Lower leg skin (tissue), 4 donors: ENCODE measurements around the gene BPHL. TPM values are rescaled to one million over a fixed set of nuclear protein-coding genes. Genes with fewer than 3 reads are reported as not detected.

Source experiments
- DNase-seq, 2 donors: peaks; one replicate each; pipeline ENCODE4 v3.0.0-alpha.2; 2019; ENCODE audit warnings: low spot score in 2 of 2
- H3K4me3 ChIP-seq: fragments of 200-600 bp; sonication (generic); 2 replicates; pipeline ENCODE4 v1.5.1; 2017; ENCODE audit warnings: mild to moderate bottlenecking, low read depth; ENCODE audit not compliant: poor library complexity, severe bottlenecking
- CTCF ChIP-seq, 3 donors: fragments of 450-650 bp; IDR thresholded peaks; one replicate each; pipeline ENCODE4 v1.5.1; 2016; ENCODE audit warnings: antibody characterized with exemption in 3 of 3, mild to moderate bottlenecking in 3 of 3, moderate library complexity in 2 of 3
- POLR2A ChIP-seq, 2 donors: fragments of 450-650 bp; IDR thresholded peaks; one replicate each; pipeline ENCODE4 v1.6.1; 2016 to 2017; ENCODE audit warnings: antibody characterized with exemption in 2 of 2, mild to moderate bottlenecking in 1 of 2, moderate library complexity in 1 of 2
- WGBS, 2 donors: methylation state at CpG; one replicate each; pipeline ENCODE4 v1.1.5; 2018; 5-methylcytosine and 5-hydroxymethylcytosine counted together
- intact Hi-C: fragments of 100-400 bp; cut with DNase I; formaldehyde crosslinking; loops from one replicate; pipeline ENCODE4 v1.15.0; 2023; ENCODE audit warnings: low total_unique reads
- total RNA-seq, 4 donors: library from RNA; depleted of rRNA; stranded (reverse); fragments of >200 nt; gene quantifications; one replicate each; pipeline ENCODE4 v1.1.0, GENCODE V29; 2016

The BPHL gene
- total RNA-seq, 4 donors from 2014 or later, result 14.9 to 30.4 (median 23.3) TPM

- intact Hi-C loops, result no loop called here
- TF ChIP-seq CTCF (IDR thresholded peaks at IDR 0.05) (no peak), POLR2A (IDR thresholded peaks at IDR 0.05) (no peak)
- H3K4me3 ChIP-seq, result no peak overlapping the region
- no peak for DNase-seq
Measured at GRCh38 chr6:3200682-3201081, 82.2 kb downstream of the BPHL start.

- TF ChIP-seq CTCF (IDR thresholded peaks at IDR 0.05), result no peak
- no peak for TF ChIP-seq POLR2A (IDR thresholded peaks at IDR 0.05)
- no peak overlapping the region for H3K4me3 ChIP-seq
- intact Hi-C loops, result no loop called here
- DNase-seq, result no peak
- WGBS, 2 donors, result 79 to 80% methylated on average over 2 of the region's 2 CpGs
Measured at GRCh38 chr6:3201388-3201787, 82.9 kb downstream of the BPHL start.

Other genes starting within 250 kb of the BPHL start
- 1 to 10 TPM in 2 of 4 donors, under 1 TPM in 2; 0.42 to 3.9 (median 1.5) TPM for gene SERPINB9, start 215.4 kb upstream of the BPHL start, total RNA-seq
- 10 to 100 TPM; 21.2 to 37.0 (median 35.6) TPM for gene SERPINB6, start 147.1 kb upstream of the BPHL start, total RNA-seq
- 10 to 100 TPM; 24.4 to 40.5 (median 36.7) TPM for gene NQO2, start 118.8 kb upstream of the BPHL start, total RNA-seq
- gene RIPK1, start 50.2 kb upstream of the BPHL start, total RNA-seq, result 10 to 100 TPM; 28.2 to 37.2 (median 29.5) TPM
- gene TUBB2A, start 38.8 kb downstream of the BPHL start, total RNA-seq, result 100 to 1,000 TPM; 104 to 219 (median 142) TPM
- gene TUBB2B, start 108.9 kb downstream of the BPHL start, total RNA-seq, result 10 to 100 TPM in 2 of 4 donors, 1 to 10 TPM in 2; 1.0 to 14.6 (median 7.5) TPM
- gene PSMG4, start 140.2 kb downstream of the BPHL start, total RNA-seq, result 10 to 100 TPM; 16.2 to 22.1 (median 19.1) TPM